HuH-7 (cell line): ENCODE measurements around the gene ATP5F1D.

ENCODE experiments used
- DNase-seq: peaks from one replicate; pipeline ENCODE4 v3.0.0; 2011; ENCODE audit warnings: low spot score

The ATP5F1D gene

DNA sequence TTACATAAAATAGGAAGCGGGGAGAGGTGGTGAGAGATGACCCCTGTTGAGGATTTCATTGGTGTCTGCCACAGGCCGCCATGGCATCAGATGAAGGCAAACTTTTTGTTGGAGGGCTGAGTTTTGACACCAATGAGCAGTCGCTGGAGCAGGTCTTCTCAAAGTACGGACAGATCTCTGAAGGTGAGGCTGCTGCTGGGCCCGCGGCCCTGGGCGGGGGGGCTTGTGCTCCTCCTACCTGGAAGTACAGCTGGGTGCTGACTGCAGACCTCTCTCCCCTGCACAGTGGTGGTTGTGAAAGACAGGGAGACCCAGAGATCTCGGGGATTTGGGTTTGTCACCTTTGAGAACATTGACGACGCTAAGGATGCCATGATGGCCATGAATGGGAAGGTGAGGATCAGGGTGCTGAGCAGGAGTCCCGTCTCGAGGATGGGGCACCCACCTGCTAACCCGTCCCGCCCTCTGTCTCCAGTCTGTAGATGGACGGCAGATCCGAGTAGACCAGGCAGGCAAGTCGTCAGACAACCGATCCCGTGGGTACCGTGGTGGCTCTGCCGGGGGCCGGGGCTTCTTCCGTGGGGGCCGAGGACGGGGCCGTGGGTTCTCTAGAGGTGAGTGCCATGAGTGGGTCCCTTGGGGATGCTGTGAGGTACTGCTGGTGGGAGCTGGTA is 29.4 kb downstream of the ATP5F1D start:
- no peak for DNase-seq

DNA sequence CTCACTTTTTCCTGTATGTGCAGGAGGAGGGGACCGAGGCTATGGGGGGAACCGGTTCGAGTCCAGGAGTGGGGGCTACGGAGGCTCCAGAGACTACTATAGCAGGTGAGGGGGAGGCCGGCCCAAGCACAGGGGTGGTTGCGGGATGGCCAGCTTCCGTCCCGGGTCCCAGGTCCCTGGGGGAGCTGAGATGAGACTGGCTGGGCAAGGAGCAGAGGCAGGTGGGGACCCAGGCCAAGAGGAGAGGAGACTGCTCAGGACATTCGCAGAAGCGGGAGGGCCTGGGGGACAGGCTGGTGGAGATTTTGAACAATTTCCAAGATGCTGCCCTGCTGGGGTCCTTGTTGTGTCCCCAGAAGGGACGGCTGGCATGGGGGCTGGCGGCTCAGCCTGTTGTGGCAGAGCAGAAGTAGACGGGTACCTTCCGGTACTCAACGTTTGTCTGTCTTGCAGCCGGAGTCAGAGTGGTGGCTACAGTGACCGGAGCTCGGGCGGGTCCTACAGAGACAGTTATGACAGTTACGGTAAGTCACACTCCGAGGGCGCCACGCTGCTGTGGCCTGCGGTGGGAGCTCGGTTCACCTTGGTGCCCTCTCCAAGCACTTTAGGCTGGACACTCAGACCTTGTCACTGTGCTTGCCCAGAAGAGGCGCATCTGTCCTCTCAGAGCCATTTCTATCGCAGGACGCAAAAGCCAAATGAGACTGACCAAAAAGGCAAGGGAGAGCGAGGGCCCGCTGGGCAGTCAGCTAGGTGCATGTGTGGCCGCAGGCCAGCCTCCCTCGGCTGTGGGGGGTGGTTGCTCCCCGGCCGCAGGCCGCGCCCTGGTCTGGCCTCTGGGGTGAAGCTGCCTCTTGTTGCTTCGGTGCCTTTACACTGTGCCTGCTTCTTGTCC is 30.2 kb downstream of the ATP5F1D start:
- DNase-seq, result no peak

DNA sequence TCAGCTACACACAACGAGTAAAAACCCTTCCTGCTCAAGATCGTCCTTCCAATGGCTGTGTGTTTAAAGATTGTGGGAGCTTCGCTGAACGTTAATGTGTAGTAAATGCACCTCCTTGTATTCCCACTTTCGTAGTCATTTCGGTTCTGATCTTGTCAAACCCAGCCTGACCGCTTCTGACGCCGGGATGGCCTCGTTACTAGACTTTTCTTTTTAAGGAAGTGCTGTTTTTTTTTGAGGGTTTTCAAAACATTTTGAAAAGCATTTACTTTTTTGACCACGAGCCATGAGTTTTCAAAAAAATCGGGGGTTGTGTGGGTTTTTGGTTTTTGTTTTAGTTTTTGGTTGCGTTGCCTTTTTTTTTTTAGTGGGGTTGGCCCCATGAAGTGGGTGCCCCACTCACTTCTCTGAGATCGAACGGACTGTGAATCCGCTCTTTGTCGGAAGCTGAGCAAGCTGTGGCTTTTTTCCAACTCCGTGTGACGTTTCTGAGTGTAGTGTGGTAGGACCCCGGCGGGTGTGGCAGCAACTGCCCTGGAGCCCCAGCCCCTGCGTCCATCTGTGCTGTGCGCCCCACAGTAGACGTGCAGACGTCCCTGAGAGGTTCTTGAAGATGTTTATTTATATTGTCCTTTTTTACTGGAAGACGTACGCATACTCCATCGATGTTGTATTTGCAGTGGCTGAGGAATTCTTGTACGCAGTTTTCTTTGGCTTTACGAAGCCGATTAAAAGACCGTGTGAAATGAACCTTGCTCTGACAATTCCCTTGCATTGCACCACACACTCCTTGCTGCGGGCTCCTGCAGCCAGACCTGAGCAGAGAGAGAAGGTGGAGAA is 31.1 kb downstream of the ATP5F1D start:
- no peak for DNase-seq

DNA sequence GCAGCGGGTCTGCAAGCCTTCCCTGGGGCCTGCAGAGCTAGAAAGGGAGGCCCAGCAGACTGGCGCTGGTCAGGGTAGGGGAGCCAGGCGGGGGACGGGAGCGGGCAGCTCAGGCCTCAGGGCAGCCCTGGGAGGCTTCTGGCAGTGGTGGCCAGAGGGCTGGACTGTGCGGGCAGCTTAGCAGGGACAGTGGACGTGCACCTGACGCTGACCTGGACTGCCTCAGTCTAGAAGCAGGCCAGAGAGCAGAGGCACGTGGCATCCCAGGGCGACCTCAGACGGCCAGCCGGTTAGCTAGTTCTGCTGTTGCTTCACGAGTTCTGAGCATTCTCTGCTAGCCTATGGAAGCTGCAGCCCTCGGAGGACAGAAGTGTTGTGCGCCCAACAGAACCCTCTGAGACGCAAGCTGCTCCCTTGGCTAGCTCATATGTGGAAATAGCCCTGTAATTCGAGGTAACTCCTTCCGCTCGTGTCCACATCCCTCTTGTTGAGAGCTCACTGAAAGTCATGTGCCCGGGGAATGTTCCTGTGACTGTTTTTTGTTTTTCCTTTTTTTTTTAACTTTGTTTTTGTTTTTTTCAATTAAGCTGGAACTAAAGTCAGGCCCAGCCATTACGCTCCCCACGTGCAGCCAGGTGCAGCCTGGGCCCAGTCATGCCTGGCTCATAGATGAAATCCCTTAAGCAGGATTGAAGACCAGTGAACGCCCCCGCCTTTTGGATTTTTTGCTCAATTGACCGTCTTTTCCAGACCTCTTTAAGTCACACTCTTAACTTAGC is 31.9 kb downstream of the ATP5F1D start:
- no peak for DNase-seq

DNA sequence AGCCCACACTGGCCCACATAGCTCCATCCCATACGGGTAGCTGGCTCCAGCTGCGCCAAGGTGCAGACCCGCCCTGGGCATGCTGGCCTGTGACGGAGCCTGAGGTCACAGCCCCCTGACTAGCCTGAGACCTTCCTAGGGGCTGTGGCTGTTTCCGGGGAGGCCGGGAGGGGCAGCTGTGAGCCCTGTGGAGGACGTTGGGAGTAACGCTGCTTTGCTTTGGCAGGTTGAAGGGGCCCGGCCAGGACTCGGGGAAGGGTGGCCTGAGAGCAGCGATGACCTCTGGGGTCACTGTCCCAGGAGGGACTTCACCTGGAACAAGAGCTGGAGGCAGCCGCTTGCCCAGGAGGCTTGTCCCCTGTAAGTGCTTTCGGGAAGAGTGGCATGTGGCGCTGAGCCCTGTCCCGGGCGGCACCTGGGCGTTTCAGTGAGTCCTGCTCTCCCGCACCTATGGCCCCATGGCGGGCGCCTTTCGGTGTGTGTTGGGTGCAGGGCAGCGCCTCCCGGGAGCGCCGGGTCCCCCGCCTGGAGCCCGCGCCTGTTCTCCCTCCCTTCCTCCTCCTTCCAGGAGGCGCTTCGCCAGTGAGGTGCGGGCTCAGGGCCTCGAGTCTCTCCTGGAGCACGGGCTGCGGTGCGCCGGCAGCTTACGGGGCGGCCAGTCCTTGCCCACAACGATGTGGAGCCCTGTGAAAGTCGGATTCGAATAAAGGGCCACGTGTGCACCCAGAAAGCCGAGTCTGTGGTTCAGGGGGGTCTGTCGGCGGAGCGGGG is 32.7 kb downstream of the ATP5F1D start:
- no peak for DNase-seq

DNA sequence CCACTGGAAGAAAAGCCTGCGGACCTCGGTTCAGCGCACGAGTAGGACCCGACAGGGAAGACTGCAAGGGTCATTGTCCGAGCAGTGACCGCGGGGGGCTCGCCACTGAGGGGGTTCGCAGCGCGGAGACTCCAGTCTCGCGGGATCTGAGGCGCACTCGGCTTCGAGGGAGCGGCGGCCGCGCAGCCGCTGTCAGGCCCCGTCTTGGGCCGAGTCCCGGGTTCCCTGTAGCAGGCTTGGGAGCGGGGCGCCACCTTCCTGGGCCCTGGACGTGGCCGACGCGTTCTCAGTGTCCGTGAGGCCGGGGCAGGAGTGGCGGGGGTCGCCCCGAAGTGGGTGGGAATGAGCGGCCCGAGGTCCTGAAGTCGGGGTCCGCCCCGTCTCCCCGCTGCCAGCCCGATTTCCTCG is 33.3 kb downstream of the ATP5F1D start:
- DNase-seq, result no peak

DNA sequence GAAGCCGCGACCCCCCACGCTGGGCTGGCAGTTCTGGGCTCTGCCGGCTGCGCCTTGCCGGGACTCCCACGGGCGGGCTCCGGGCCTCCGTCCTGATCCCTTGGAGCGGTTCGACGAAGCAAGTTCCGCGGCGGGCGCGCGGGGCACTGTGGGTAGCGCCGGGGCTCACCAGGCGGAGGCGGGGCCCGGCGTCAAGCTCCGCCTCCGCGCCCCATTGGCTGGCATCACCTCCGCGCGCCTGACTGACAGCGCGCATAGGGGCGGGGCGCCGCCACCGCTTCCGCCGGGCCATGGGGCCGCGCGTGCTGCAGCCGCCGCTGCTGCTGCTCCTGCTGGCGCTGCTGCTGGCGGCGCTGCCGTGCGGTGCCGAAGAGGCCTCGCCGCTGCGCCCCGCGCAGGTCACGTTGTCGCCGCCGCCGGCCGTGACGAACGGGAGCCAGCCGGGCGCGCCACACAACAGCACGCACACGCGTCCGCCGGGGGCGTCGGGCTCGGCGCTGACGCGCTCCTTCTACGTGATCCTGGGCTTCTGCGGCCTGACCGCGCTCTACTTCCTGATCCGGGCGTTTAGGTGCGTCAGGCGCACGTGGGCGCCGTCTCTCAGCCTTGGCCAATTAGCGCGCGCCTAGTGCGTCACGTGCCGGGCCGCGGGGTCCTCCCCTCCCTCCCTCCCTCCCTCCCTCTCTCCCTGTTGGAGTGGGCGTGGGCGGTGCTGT is 33.9 kb downstream of the ATP5F1D start, which contains the start of gene FAM174C:
FAM174C (plus strand) TSS at position 271 of the 716 bp plus-strand sequence; CDS start at position 291, 20 bp downstream.
- peak; percentile 90 for DNase-seq

DNA sequence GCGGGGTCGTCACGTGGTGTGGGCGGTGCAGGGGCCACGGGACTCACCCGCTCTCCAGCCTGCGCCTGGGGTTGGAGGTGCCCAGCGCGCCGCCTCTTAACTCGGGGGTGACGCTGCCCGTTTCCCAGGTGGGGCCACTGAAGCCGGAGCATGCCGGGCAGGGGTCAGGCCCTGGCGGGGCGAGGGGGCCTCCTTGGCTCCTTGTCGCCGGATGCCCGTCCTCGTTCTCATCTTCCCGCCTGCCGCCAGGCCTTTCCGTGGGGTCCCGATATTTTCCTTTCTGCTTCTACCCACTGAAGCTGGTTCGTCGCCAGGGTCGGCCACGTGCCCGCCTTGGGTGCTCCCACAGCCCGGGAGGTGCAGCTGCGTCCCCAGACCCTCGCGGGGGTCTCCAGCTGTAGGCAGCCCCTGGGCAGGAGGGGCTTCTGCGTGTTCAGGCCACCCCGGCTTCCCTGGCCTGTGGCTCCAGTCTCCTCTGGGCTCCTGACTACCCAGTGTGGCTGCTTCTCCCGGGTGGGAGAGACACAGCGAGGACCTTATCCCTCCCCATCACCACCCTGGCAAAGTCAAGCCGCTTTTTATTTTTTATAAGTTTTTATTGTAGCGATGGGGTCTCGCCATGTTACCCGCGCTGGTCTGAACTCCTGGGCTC is 34.6 kb downstream of the ATP5F1D start:
- DNase-seq, result no peak

DNA sequence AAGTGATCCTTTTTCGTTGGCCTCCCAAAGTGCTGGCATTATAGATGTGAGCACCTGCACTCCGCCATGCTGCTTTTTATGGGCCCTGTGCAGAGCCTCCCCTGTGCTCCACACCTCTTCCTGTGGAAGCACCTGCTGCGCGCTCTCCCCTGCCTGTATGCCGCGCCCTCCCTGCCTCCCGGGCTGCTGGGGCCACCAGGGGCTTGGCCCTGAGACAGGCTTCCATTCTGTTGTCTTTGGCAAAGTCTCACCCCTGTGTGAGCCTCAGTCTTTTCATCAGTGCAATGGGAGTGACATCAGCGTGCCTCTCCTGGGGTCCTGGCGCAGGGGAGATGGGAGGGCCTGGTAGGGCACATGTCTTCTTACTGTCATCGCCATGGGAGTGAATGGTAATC is 35.1 kb downstream of the ATP5F1D start:
- DNase-seq, result no peak

DNA sequence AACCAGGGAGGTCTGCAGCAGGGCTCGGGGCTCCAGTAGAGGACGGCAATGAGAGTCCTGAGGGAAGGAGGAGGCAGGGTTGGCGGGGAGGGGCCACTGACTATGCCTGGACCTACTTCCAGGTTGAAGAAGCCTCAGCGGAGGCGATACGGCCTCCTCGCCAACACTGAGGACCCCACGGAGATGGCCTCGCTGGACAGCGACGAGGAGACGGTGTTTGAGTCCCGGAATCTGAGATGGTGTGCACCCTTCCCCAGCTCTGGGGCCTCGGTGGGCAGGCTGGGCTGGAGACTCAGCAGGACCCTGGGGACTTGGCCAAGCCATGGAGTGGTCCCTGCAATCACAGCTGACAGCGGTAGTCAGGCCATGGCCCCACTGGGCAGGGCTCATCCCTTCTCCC is 35.5 kb downstream of the ATP5F1D start:
- DNase-seq, result no peak

DNA sequence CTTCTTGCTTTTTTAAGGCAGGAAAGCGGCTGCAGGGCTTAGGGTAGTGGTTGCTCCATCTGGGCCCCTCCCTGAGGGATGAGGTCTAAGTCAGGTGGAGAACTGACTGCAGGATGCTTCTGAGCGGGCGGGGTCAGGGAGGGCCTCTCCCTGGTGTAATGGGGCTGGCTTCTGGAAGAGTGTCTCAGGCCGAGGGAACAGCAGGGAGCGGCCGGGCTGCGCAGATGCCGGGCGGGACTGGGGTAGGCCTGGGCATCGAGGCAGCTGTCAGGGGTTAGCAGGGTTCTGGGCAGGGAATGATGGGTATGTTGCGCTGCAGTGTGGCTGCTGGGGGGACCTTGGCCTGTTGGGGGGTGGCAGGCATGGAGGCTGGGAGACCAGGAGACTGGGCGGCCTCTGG is 36.5 kb downstream of the ATP5F1D start:
- DNase-seq, result no peak

DNA sequence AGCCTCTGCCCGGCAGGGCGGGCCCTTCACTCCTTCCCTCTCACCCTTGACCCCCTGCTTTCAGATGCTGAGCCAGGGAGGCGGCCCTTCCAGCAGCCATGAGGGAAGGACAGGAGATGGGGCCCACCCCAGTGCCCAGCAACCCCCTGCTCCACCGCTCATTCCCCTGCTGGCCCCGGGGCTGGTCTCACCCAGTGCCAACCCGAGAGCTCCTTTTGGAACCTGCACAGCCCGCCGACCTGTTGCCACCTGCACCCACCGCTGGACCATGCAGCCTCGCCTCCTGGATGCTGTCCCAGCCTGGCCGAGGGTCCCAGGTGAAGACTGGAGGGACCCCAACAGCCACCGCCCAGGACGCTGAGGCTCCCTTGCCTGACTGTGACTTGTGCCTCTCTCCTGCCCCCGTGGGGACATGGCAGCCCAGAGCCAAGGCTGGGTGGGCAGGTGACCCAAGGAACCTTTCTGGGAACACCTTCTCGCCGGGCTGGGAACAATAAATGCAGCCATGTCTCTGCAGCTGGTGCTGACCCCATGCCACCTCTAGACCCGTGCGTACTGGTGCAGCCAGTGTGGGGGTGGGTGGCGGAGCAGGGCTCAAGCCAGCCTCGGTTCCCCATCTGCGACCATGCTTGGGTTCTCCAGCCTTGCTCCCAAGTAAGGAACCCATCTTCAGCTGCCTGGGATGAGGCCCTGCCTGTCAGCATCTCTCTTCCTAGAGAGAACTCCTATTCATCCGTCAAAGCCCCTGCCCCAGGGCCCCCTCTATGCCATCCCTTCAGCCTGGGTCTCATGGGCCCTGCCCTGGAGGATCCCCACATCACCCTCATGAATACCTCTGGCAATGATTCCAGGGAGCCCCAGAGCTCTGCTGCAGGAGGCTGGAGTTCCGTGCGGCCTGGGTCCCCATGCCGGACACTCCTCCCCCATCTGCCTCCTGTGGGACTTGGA is 37.4 kb downstream of the ATP5F1D start:
- no peak for DNase-seq

DNA sequence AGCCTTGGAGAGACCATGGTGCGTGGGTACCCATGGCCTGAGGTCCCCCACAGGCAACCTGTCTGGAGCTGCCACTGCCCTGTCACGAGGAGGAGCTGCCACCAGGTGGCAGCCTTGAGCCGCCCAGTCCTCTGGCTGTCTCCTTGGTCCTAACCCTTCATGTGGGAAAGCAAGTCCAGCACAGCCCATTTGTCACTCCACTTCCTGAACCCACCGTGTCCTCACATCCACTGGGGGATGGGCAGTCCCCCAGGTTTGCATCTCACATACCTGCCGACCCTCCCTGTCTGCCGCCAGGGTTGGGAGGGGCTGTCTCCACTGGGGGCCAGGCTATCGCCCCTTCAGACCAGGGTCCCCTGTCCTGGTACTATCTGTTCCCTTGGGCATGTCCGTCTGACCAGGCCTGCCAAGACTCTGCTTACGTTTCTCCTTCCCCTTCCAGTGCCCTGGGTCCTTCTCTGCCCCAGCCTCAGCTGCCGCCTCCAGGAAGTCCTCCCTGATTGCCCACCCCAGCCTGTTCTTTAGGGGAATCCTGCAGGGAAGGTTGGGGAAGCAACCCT is 38.3 kb downstream of the ATP5F1D start:
- DNase-seq, result peak; percentile 84

DNA sequence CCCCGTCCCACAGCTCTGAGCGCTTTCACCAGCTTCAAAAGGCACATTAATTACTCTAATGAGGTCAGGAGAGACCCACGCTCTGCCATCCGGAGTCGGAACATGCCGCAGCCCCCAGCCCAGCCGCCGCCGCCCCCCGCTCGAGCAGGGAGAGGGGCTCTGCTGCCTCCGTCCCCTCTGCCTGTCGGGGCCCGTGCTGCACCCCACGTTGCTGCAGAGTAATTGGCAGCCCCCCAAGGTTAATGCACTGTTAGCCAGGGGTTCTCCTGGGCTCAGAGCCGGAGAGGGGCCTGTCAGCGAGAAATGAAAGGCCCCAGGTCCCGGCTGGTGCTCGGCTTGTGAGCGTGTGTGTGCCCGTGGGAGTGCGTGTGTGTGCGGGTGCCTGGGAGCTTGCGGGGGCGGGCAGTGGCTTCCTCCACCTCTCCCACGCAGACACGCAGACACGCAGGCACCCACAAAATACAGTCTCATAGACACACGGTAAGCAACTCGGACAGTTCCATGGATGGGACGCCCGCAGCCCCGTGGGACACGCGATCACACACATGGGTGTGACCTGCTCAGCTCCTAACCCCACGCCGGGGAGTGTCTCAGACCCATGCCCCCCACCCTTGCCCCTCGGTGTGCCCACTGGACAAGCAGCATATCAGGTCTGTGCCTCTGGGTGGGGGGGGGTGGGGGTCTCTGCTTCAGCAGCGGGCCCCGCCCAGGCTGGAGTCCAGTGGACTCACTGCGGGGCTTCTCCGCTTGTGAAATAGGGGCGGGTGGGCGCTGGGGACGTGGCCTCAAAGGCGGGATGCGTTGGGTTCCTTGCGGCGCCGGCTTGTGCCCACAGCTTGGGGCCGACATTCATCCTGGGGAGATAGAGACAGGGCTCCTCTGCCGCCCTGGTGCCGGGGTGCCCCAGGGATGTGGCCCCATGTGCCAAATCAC is 39.4 kb downstream of the ATP5F1D start:
- no peak for DNase-seq

DNA sequence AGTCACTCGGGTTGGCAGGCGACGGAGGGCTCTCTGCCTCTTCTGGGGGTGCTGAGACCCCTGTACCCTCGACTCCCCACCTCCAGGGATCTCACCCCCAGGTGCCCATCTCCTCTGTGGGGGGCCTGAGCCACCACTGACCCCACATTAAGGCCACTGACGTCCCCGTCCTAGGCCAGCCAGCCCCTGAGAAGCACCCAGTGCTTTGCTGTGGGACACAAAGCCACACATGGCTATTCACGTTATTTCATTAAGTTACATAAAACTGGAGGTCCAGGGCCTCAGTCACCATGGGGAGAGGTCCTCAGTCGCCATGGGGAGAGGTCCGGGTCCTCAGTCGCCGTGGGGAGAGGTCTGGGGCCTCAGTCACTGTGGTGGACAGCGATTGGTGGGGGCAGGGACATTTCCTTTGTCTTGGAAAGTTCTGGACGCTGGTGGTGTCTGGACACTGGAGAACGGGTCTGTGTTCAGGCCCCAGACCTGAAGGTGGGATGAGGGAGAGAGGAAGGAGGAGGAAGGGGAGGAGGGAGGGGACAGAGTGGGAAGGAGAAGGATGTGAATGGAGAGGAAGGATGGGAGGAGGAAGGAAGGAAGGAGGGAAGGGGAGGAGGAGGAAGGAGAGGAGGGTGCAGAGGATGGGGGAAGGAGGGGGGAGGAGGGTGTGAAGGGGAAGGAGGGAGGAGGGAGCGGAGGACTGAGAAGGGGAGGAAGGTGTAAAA is 40.2 kb downstream of the ATP5F1D start:
- DNase-seq, result no peak

DNA sequence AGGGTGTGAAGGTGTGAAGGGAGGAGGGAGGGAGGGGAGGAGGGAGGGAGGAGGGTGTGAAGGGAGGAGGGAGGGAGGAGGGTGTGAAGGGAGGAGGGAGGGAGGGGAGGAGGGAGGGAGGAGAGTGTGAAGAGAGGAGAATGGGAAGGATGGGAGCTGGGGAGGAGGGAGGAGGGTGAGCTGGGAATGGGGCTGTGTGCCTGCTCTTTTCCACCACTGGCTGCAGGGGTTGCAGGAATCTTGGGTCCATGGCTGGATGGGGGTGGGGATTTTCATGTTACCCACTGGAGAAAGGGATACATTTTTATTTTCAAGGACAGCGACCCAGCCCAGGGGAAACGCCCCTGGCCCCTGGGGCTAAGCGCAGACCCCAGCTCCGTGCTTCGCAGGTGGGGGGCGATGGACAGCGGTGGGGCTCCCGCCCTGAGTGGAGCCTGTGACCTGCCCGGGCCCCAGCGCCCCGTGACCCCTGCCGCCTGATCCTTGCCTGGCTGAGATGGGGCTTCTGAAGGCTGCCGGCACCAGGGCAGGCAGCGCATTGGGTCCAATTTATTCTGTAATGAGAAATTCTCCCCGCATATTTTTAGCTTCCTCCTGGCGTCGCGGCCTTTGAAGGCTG is 41.1 kb downstream of the ATP5F1D start:
- DNase-seq, result no peak
